HG03135 (cell line): Measurements from ENCODE around the gene VDR.
"Not testable (repeated sequence)": the region's sequence is repeated elsewhere in the genome, so short reads cannot be mapped to it uniquely, and the experiment has no call there.

Experiments
- ATAC-seq: cut with Tn5 transposase; IDR thresholded peaks from one replicate; pipeline ENCODE4 v1.9.1; 2021; ENCODE audit warnings: mild to moderate bottlenecking, moderate library complexity; ENCODE audit not compliant: unreplicated experiment

Gene VDR

GRCh38 chr12:47817272-47818006, 87.4 kb downstream of the VDR start:
- ATAC-seq: no peak

DNA sequence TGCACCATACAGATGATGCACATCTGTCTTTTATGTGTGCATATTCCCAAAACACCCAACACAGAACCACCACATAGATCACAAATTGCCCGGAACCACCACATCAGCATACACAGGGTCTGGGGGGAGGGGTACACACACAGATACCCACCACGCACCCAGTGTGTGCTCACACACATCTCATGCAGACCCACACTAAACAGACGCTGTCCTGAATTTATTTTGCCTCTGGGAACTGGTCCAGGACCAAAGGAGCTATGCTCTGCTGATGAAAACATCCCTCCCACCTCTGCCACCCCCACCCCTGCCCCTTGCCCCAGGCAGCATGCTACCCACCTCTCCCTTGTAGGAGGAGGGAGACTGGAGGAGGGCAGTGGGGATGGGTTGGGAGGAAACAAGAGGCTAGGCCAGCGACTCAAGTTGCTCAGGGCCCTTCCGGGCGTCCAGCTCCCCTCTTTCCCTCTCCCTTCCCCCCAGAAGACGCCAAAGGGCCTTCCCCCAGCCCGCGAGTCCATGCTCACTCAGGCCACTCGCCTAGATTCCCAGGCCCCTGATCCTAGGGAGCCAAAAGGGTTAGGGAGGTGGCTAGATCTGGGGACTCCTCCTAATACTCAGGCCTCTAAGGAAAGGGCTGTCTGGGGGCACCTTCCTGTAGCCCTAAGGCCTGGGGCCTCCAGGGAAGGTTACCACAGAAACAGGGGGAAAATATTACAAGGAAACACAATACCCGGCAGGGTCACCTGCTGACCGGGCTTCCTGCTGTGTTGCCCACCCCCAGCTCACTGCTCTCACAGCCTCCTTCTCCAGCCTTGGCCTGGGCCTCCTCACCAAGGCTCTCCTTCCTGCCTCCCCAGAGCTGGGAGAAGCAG, 88.2 kb downstream of the VDR start:
- ATAC-seq: no peak

- not testable (repeated sequence) for ATAC-seq
Measured at GRCh38 chr12:47815447-47815846, 89.3 kb downstream of the VDR start.

DNA sequence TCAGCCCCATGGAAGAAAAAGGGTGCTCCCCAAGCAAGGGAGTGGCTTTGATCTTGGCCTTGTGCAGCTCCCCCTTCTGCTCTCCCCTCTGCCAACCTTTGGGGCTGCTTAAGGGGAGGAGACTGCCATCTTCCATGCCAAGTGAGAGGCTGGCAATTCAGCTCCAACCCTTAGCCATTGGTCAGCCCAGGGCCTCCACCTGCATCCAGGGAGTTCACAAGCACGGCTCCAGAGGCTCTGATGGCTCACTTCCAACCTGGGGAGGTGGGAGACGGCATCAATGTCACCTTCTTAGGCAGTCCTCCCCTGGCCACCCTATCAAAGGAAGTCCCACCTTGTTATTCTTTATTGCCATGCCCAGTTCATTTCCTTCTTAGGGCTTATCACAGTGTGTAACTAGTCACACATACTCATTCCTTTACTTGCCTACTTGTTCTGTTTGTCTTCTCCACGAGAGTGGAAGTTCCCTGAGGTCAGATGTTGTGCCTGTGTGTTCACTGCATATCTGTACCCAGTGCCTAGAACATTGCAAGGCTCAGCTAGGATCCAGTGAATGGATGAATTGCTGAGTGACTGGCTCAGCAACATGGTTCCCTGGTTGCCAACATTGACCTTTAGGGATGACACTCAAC, 90.1 kb downstream of the VDR start:
- ATAC-seq: no peak

- peak; percentile 39 for ATAC-seq
Measured at GRCh38 chr12:47813511-47814196, 91.1 kb downstream of the VDR start.

DNA sequence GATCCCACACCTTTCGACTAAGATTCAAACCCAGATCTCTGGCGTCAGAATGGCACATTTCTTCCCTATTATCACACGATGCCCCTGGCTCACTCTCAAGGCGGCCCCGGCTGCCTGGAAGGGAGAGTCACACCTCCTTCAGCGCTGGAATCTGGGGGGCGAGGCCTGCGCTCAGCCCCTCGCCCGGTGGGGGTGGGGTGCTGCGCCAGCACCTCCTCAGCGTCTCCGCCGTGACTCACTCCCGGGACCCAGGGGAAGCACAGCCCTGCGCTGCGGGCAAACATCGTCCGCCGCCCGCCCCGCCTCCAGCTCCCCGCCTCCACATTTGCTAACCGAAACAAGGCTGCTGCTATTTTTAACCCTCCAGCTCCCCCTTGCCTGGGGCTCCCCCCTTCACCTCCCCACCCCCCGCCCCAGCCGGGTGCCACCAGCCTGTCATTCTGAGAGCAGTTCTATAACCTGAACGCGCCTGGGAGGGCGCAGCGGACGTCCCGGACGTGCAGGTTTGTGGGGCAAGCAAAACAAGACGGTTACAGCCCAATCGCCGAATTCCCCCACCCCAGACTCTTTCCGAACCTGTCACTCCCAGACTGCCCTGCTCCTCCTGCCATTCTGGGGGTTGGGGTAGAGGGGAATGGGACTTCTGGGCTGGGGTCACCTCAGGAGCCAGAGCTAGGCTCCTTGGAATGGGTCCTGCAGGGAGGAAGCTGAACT, 91.8 kb downstream of the VDR start:
- ATAC-seq: peak; percentile 62

DNA sequence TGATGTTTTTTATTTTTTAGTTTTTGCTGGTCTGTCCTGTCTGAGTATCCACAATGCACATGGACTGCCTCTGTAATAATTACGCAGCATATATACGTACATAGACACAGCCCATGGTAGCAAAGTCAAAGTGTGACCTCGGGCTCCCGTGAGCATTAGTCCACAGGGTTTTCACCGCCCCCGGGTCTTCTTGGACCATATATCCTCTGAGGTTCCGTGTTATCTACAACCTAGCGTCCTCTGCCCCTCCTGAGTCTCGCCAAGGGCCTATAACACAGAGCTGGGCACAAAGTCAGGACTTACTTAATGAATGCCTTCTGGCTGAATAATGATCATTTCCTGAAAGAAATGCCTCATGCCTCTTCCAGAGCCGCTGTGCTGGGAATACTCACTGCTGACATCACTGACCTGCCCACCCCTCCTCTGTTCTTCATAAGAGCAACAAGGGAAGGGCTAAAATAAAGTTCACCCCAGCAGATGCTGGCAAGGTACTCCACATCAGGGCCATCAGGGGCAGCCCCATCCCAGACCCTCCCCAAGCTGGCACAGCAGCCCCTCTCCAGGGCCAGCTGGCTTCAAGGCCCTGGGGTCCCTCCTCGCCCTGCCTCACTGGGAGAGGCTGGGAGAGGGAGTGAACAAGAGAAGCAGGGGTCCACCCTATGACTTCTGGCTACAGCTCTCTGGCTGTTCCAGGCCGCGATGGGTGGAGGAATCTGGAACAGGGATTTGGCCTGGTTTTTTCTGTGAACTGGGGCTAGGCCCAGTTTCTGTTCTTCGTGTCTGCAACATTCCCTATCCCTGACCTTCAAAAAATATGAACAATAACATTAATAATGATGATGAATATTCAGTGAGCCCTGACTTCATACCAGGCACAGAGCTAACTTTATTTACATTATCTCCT, 93.0 kb downstream of the VDR start:
- ATAC-seq: no peak

- ATAC-seq: no peak
Measured at GRCh38 chr12:47811072-47811396, 93.8 kb downstream of the VDR start.

DNA sequence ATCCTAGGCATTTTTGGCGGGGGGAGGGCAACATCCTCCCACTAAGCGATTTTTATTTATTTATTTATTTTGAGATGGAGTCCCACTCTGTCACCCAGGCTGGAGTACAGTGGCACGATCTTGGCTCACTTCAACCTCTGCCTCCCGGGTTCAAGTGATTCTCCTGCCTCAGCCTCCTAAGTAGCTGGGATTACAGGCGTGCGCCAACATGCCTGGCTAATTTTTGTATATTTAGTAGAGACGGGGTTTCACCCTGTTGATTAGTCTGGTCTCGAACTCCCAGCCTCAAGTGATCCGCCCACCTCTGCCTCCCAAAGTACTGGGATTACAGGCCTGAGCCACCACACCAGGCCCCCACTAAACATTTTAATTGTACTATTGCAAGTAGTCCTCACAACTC, 95.3 kb downstream of the VDR start:
- ATAC-seq: not testable (repeated sequence)

DNA sequence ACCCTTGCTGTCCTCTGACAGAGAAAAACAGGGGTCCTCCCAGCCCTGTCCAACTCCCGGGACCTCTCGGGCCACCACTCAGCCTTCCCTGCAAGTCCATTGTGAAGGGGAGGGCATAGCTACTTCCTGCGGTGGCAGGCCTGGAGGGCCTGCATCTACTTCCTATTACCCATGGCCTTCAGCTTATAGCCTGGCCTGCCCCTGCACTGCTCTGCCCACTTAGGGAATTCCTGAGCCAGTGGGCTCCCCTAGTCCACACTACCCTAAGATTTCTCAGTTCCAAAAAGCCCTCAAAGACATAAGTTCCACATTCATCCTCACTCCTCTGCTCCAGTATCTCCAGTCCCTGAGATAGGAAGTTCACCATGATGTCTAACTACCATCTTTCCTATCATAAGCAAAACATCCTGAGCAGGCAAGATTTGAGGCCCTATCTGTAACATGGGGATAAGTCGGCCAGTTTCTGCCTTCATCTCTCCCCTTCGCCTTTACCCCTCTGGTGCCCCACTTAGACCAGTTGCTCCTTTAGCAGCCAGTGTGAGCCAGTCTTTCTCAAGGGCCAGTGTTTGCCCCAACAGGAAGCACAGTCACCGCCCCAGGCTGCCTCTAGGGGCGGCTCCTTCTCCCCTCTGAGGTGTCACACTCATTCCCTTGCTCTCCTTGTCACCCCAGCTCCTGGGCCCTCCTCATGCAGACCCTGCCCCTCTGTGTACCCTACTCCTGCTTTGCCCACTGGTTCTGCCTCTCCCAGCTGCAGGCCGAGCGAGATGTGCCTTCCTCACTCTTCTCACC, 96.0 kb downstream of the VDR start:
- ATAC-seq: no peak

GRCh38 chr12:47808050-47808449, 96.7 kb downstream of the VDR start:
- ATAC-seq: peak; percentile 39

- no peak for ATAC-seq
Measured at GRCh38 chr12:47807338-47807737, 97.5 kb downstream of the VDR start.

GRCh38 chr12:47805417-47805816, 99.4 kb downstream of the VDR start:
- ATAC-seq: no peak

DNA sequence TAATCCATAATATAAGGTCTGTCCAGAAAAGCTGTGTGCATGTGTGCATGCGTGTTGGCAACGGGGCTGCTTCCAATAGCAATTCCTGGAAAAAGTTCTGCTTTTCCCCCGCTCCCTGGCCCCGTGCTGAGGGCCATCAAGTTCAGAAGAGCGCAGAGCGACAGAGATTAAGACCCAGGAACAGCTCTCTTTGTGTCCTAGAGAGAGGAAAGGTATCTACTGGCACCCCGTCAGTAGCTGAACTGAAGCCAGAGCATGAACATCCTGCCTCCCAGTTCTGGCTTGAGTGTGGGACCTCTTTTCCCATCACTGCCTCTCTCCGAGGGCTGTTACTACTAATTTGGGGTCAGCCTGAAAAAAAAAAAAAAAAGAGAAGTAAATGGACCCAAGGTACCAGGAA, 100.6 kb downstream of the VDR start:
- ATAC-seq: no peak

DNA sequence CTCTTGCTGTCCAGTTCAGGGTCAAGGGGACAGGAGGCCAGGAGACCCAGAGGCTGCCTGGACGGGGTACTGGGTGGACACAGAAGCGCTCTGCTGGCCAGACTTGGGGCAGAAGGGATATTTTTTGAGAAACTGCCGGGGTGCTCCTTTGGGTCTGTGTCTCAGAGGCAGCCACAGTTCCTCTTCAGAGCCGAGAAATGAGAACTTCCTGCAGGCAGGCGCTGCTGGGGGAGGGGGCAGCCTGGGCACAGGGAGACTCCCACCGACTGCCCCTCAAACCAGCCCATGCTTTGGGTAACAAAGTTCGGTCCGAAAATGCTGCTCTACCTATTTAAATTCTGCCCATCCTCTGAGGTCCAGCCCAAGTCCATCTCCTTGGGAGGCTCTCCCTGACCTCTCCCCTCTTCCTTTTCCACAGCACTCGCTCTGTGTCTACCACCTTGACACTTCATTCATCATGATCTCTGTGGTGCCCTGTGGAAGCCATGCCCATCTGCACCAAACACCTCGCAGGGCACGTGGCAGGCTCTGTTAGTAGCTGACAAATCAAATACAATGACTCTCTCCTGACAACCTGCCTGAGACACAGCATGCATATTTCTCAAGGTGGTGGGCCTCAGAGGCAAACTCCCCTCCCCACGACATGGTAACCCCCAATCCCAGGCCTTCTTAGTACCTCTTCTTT, 101.5 kb downstream of the VDR start:
- no peak for ATAC-seq

GRCh38 chr12:47802312-47802711, 102.5 kb downstream of the VDR start:
- no peak for ATAC-seq

DNA sequence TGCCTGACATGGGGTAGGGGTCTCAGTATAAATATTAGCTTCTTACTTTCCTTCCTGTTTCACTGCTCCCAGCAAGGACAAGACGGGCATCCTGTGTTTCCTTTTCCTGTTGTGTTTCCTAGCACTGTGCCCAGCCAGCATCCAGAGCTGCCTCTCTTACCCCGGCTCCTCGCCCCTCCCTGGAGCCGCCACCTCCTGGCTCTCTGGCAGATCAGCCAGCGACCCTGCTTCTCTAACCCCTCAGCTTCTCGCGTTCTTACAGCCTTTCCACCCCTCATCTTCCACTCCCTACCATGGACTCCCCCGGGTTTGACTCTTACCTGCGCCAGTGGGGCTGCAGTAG, 102.9 kb downstream of the VDR start:
- ATAC-seq: no peak

- no peak for ATAC-seq
Measured at GRCh38 chr12:47801170-47801903, 103.5 kb downstream of the VDR start.
